ENCODE data around the gene PHKG2. TPM values are rescaled to one million over a fixed set of nuclear protein-coding genes. Genes with fewer than 3 reads are reported as not detected.

PHKG2 gene
- total and polyA plus RNA-seq, 2 donors from 2014 or later: 27.8 to 34.9 TPM

- peaks cover 0 to 8% (median 8%) of the 10 kb centered on the region in 3 donors for H3K4me1 ChIP-seq (ENCODE audit: control insufficient read depth in 2 of 3, insufficient read depth in 2 of 3, low read depth in 1 of 3, low read length in 3 of 3)
- DNase-seq (no peak), FAIRE-seq (no peak)
- no peaks in the 10 kb centered on the region for H3K27me3 ChIP-seq (ENCODE audit: control insufficient read depth, insufficient read depth, low read length)
- intact Hi-C loops (cut with DNase I): no loop called here
- peaks cover 0 to 4% (median 3%) of the 10 kb centered on the region in 3 donors for H3K36me3 ChIP-seq (ENCODE audit: control insufficient read depth in 2 of 3, insufficient read depth in 3 of 3, low read length in 3 of 3)
- no peak overlapping the region for H3K9ac ChIP-seq (ENCODE audit: low read length in 3 of 3)
- no peaks in the 10 kb centered on the region for H3K9me3 ChIP-seq (ENCODE audit: control insufficient read depth in 2 of 3, insufficient read depth in 1 of 3, low read length in 3 of 3)
- H3K27ac ChIP-seq (ENCODE audit: low read depth in 2 of 2, low read length in 2 of 2): no peak overlapping the region
- H3K4me3 ChIP-seq (ENCODE audit: low read length in 3 of 3): no peak overlapping the region
- no peak for TF ChIP-seq CTCF (IDR thresholded peaks at IDR 0.05; ENCODE audit: borderline replicate concordance, extremely low read depth, insufficient read depth)
Observed at GRCh38 chr16:30744183-30744582, 4.0 kb upstream of the PHKG2 start.

- no peak for DNase-seq
- Histone ChIP-seq H3K9ac (ENCODE audit: low read length in 3 of 3) (no peak overlapping the region), H3K4me3 (ENCODE audit: low read length in 3 of 3) (no peak overlapping the region), H3K4me1 (ENCODE audit: control insufficient read depth in 2 of 3, insufficient read depth in 2 of 3, low read depth in 1 of 3, low read length in 3 of 3) (peaks cover 0 to 8% (median 6%) of the 10 kb centered on the region in 3 donors), H3K36me3 (ENCODE audit: control insufficient read depth in 2 of 3, insufficient read depth in 3 of 3, low read length in 3 of 3) (peaks cover 0 to 4% (median 3%) of the 10 kb centered on the region in 3 donors), H3K9me3 (ENCODE audit: control insufficient read depth in 2 of 3, insufficient read depth in 1 of 3, low read length in 3 of 3) (no peaks in the 10 kb centered on the region), H3K27me3 (ENCODE audit: control insufficient read depth, insufficient read depth, low read length) (no peaks in the 10 kb centered on the region), H3K27ac (ENCODE audit: low read depth in 2 of 2, low read length in 2 of 2) (no peak overlapping the region)
- no peak for TF ChIP-seq CTCF (IDR thresholded peaks at IDR 0.05; ENCODE audit: borderline replicate concordance, extremely low read depth, insufficient read depth)
- intact Hi-C loops (cut with DNase I): no loop called here
- FAIRE-seq: no peak
Observed at GRCh38 chr16:30745082-30745481, 3.1 kb upstream of the PHKG2 start.

GRCh38 chr16:30746638-30747175, 1.5 kb upstream of the PHKG2 start:
- Histone ChIP-seq H3K36me3 (ENCODE audit: control insufficient read depth in 2 of 3, insufficient read depth in 3 of 3, low read length in 3 of 3) (peaks cover 0 to 8% (median 4%) of the 10 kb centered on the region in 3 donors), H3K4me3 (ENCODE audit: low read length in 3 of 3) (no peak overlapping the region), H3K27me3 (ENCODE audit: control insufficient read depth, insufficient read depth, low read length) (no peaks in the 10 kb centered on the region), H3K9ac (ENCODE audit: low read length in 3 of 3) (no peak overlapping the region), H3K27ac (ENCODE audit: low read depth in 2 of 2, low read length in 2 of 2) (no peak overlapping the region), H3K4me1 (ENCODE audit: control insufficient read depth in 2 of 3, insufficient read depth in 2 of 3, low read depth in 1 of 3, low read length in 3 of 3) (peaks cover 0 to 2% (median under 1%) of the 10 kb centered on the region in 3 donors), H3K9me3 (ENCODE audit: control insufficient read depth in 2 of 3, insufficient read depth in 1 of 3, low read length in 3 of 3) (no peaks in the 10 kb centered on the region)
- DNase-seq (no peak), FAIRE-seq (no peak)
- intact Hi-C loops (cut with DNase I): no loop called here
- TF ChIP-seq CTCF (IDR thresholded peaks at IDR 0.05; ENCODE audit: borderline replicate concordance, extremely low read depth, insufficient read depth): no peak

- intact Hi-C loops (cut with DNase I): no loop called here
- FAIRE-seq: no peak
- peaks cover 0 to 8% (median 4%) of the 10 kb centered on the region in 3 donors for H3K36me3 ChIP-seq (ENCODE audit: control insufficient read depth in 2 of 3, insufficient read depth in 3 of 3, low read length in 3 of 3)
Observed at GRCh38 chr16:30747331-30747730, 894 bp upstream of the PHKG2 start.

More at GRCh38 chr16:30747331-30747730, 894 bp upstream of the PHKG2 start:
- peak overlapping the region in 1 of 2 donors; percentile 69 for H3K27ac ChIP-seq (ENCODE audit: low read depth in 2 of 2, low read length in 2 of 2)
- H3K4me1 ChIP-seq (ENCODE audit: control insufficient read depth in 2 of 3, insufficient read depth in 2 of 3, low read depth in 1 of 3, low read length in 3 of 3): no peaks in the 10 kb centered on the region
- H3K27me3 ChIP-seq (ENCODE audit: control insufficient read depth, insufficient read depth, low read length): no peaks in the 10 kb centered on the region
- DNase-seq: no peak
- peak overlapping the region in 1 of 3 donors; percentile 78 for H3K9ac ChIP-seq (ENCODE audit: low read length in 3 of 3)
- H3K9me3 ChIP-seq (ENCODE audit: control insufficient read depth in 2 of 3, insufficient read depth in 1 of 3, low read length in 3 of 3): no peaks in the 10 kb centered on the region
- no peak for TF ChIP-seq CTCF (IDR thresholded peaks at IDR 0.05; ENCODE audit: borderline replicate concordance, extremely low read depth, insufficient read depth)
- H3K4me3 ChIP-seq (ENCODE audit: low read length in 3 of 3): peak overlapping the region in 2 of 3 donors; percentile 57 to 80

All from kidney (tissue), 14 donors.